Activated CD8-positive, alpha-beta memory T cell treated with anti-CD3 and anti-CD28 coated beads, Interleukin-2, amount 50 U/mL, for 24 hours (primary cell): Measurements from ENCODE around the gene PPP1R9A.

ENCODE experiments used
- DNase-seq: peaks from one replicate; pipeline ENCODE4 v3.0.0-alpha.2; 2020; ENCODE audit errors: extremely low read depth

Gene PPP1R9A

GRCh38 chr7:95028683-95029082, 121.3 kb downstream of the PPP1R9A start:
- DNase-seq = no peak

- no peak for DNase-seq
These were observed 127.9 kb downstream of the PPP1R9A start for GRCh38 chr7:95035295-95035694.

GRCh38 chr7:95041031-95041430, 133.6 kb downstream of the PPP1R9A start:
- DNase-seq = no peak

- DNase-seq = no peak
These were observed 138.0 kb downstream of the PPP1R9A start for GRCh38 chr7:95045236-95045923.

- DNase-seq = no peak
These were observed 139.3 kb downstream of the PPP1R9A start for GRCh38 chr7:95046494-95047240.

- DNase-seq = no peak
These were observed 139.9 kb downstream of the PPP1R9A start for GRCh38 chr7:95047291-95047690.

GRCh38 chr7:95052566-95053094, 145.2 kb downstream of the PPP1R9A start:
- DNase-seq = no peak

GRCh38 chr7:95054386-95054785, 147.0 kb downstream of the PPP1R9A start:
- DNase-seq = no peak

GRCh38 chr7:95055295-95055694, 147.9 kb downstream of the PPP1R9A start:
- DNase-seq = no peak

GRCh38 chr7:95056107-95056739, 148.8 kb downstream of the PPP1R9A start:
- no peak for DNase-seq

GRCh38 chr7:95056901-95057300, 149.5 kb downstream of the PPP1R9A start:
- no peak for DNase-seq

- no peak for DNase-seq
These were observed 152.5 kb downstream of the PPP1R9A start for GRCh38 chr7:95059842-95060313.

GRCh38 chr7:95062901-95063300, 155.5 kb downstream of the PPP1R9A start:
- DNase-seq = no peak

- no peak for DNase-seq
These were observed 159.5 kb downstream of the PPP1R9A start for GRCh38 chr7:95066737-95067530.

- no peak for DNase-seq
These were observed 181.3 kb downstream of the PPP1R9A start for GRCh38 chr7:95088536-95089215.

- no peak for DNase-seq
These were observed 182.3 kb downstream of the PPP1R9A start for GRCh38 chr7:95089414-95090315.

GRCh38 chr7:95092324-95092723, 184.9 kb downstream of the PPP1R9A start:
- DNase-seq = no peak

- no peak for DNase-seq
These were observed 188.0 kb downstream of the PPP1R9A start for GRCh38 chr7:95095259-95095965.

GRCh38 chr7:95095966-95096540, 188.7 kb downstream of the PPP1R9A start:
- DNase-seq = no peak
